HEK293 (cell line): Measurements from ENCODE around the gene PPP1R12C.

ENCODE experiments used
- FEZF1 ChIP-seq: fragments of 450-650 bp; formaldehyde crosslinking; IDR thresholded peaks from 2 replicates; pipeline ENCODE4 v1.5.1; 2016; ENCODE audit warnings: missing biosample characterization, missing genetic modification characterization
- HOXA7 ChIP-seq: sonication (generic); formaldehyde crosslinking; IDR thresholded peaks from 2 replicates; pipeline ENCODE4 v1.8.1; 2022; ENCODE audit warnings: missing genetic modification reagents, borderline replicate concordance
- KLF9 ChIP-seq: fragments of 450-650 bp; formaldehyde crosslinking; IDR thresholded peaks from 2 replicates; pipeline ENCODE4 v1.5.1; 2016; ENCODE audit warnings: missing biosample characterization, missing genetic modification characterization, low read depth
- YY2 ChIP-seq: fragments of 450-650 bp; formaldehyde crosslinking; IDR thresholded peaks from 2 replicates; pipeline ENCODE4 v1.5.1; 2016; ENCODE audit warnings: missing biosample characterization, missing genetic modification characterization
- ZBTB48 ChIP-seq: fragments of 450-650 bp; formaldehyde crosslinking; IDR thresholded peaks from 2 replicates; pipeline ENCODE4 v1.5.1; 2016; ENCODE audit warnings: missing biosample characterization, missing genetic modification characterization
- ZNF169 ChIP-seq: fragments of 450-650 bp; formaldehyde crosslinking; IDR thresholded peaks from 2 replicates; pipeline ENCODE4 v1.5.1; 2016; ENCODE audit warnings: missing biosample characterization, missing genetic modification characterization
- ZNF211 ChIP-seq: fragments of 450-650 bp; formaldehyde crosslinking; IDR thresholded peaks from 2 replicates; pipeline ENCODE4 v1.5.1; 2016; ENCODE audit warnings: low read depth, missing biosample characterization, missing genetic modification characterization
- ZNF391 ChIP-seq: fragments of 450-650 bp; formaldehyde crosslinking; IDR thresholded peaks from 2 replicates; pipeline ENCODE4 v1.5.1; 2016; ENCODE audit warnings: low read depth, missing biosample characterization, missing genetic modification characterization, borderline replicate concordance
- ZNF423 ChIP-seq: fragments of 450-650 bp; formaldehyde crosslinking; IDR thresholded peaks from 2 replicates; pipeline ENCODE4 v1.5.1; 2016; ENCODE audit warnings: missing biosample characterization, missing genetic modification characterization
- ZNF560 ChIP-seq: fragments of 450-650 bp; formaldehyde crosslinking; IDR thresholded peaks from 2 replicates; pipeline ENCODE4 v1.5.1; 2017; ENCODE audit warnings: missing biosample characterization, missing genetic modification characterization, borderline replicate concordance
- ZNF571 ChIP-seq: fragments of 450-650 bp; formaldehyde crosslinking; IDR thresholded peaks from 2 replicates; pipeline ENCODE4 v1.5.0; 2017; ENCODE audit warnings: missing biosample characterization, missing genetic modification characterization
- TF ChIP-seq, protein P1 (sequence below): fragments of 450-650 bp; formaldehyde crosslinking; IDR thresholded peaks from 2 replicates; pipeline ENCODE4 v1.5.1; 2016; ENCODE audit warnings: missing biosample characterization, missing genetic modification characterization
- TF ChIP-seq, protein P2 (sequence below): fragments of 450-650 bp; formaldehyde crosslinking; IDR thresholded peaks from 2 replicates; pipeline ENCODE4 v1.5.1; 2016; ENCODE audit warnings: missing biosample characterization, missing genetic modification characterization
- TF ChIP-seq, protein P3 (sequence below): fragments of 450-650 bp; formaldehyde crosslinking; IDR thresholded peaks from 2 replicates; pipeline ENCODE4 v1.5.1; 2016; ENCODE audit warnings: missing biosample characterization, missing genetic modification characterization
- TF ChIP-seq, protein P4 (sequence below): fragments of 450-650 bp; formaldehyde crosslinking; IDR thresholded peaks from 2 replicates; pipeline ENCODE4 v1.5.1; 2016; ENCODE audit warnings: missing biosample characterization, missing genetic modification characterization
- TF ChIP-seq, protein P5 (sequence below): fragments of 450-650 bp; formaldehyde crosslinking; IDR thresholded peaks from 2 replicates; pipeline ENCODE4 v1.5.1; 2016; ENCODE audit warnings: missing biosample characterization, missing genetic modification characterization
- TF ChIP-seq, protein P6 (sequence below): fragments of 450-650 bp; formaldehyde crosslinking; IDR thresholded peaks from 2 replicates; pipeline ENCODE4 v1.5.1; 2016; ENCODE audit warnings: missing biosample characterization, missing genetic modification characterization, borderline replicate concordance
- TF ChIP-seq, protein P7 (sequence below): fragments of 450-650 bp; formaldehyde crosslinking; IDR thresholded peaks from 2 replicates; pipeline ENCODE4; 2016; ENCODE audit warnings: missing biosample characterization, missing genetic modification characterization

PPP1R12C gene

DNA sequence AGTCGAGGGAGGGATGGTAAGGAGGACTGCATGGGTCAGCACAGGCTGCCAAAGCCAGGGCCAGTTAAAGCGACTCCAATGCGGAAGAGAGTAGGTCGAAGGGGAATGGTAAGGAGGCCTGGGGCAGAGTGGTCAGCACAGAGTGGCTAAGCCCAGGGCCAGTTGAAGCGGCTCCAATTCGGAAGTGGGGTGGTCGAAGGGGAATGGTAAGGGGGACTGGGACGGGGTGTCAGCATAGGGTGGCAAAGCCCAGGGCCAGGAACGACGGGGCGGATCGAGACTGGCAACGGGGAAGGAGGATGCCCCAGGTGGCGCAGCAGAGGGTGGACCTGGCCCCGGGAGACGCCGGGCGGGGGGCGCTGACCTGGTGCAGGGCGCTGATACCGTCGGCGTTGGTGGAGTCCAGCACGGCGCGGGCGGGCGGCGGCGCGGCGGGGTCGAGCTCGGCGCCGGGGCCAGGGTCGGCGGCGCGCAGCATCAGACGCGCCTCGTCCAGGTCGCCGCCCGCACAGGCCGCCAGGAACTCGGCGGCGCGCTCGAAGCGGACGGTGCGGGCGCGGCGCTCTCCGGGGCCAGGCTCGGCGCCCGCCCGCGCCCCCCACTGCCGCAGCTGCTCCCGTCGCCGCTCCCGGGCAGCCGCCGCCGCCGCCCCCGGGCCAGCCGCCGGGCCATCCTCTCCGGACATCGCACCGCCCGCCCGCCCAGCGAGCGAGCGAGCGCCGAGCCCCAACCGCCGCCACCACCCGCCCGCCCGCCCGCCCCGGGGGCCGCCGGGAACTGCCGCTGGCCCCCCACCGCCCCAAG lies at the start of gene PPP1R12C (continued):
- TF ChIP-seq, protein P1, sequence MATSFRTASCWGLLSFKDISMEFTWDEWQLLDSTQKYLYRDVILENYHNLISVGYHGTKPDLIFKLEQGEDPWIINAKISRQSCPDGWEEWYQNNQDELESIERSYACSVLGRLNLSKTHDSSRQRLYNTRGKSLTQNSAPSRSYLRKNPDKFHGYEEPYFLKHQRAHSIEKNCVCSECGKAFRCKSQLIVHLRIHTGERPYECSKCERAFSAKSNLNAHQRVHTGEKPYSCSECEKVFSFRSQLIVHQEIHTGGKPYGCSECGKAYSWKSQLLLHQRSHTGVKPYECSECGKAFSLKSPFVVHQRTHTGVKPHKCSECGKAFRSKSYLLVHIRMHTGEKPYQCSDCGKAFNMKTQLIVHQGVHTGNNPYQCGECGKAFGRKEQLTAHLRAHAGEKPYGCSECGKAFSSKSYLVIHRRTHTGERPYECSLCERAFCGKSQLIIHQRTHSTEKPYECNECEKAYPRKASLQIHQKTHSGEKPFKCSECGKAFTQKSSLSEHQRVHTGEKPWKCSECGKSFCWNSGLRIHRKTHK (tag by site-specific recombination), result no peak
- TF ChIP-seq ZNF560 (tag by site-specific recombination), result no peak
- TF ChIP-seq, protein P2, sequence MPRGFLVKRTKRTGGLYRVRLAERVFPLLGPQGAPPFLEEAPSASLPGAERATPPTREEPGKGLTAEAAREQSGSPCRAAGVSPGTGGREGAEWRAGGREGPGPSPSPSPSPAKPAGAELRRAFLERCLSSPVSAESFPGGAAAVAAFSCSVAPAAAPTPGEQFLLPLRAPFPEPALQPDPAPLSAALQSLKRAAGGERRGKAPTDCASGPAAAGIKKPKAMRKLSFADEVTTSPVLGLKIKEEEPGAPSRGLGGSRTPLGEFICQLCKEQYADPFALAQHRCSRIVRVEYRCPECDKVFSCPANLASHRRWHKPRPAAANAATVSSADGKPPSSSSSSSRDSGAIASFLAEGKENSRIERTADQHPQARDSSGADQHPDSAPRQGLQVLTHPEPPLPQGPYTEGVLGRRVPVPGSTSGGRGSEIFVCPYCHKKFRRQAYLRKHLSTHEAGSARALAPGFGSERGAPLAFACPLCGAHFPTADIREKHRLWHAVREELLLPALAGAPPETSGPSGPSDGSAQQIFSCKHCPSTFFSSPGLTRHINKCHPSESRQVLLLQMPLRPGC, result no peak
- no peak for TF ChIP-seq ZNF571
- TF ChIP-seq ZNF169 (tag by site-specific recombination), result no peak
- TF ChIP-seq ZBTB48 (tag by site-specific recombination), result no peak
- no peak for TF ChIP-seq ZNF211 (tag by site-specific recombination)
- TF ChIP-seq FEZF1 (tag by site-specific recombination), result no peak
- TF ChIP-seq, protein P3, sequence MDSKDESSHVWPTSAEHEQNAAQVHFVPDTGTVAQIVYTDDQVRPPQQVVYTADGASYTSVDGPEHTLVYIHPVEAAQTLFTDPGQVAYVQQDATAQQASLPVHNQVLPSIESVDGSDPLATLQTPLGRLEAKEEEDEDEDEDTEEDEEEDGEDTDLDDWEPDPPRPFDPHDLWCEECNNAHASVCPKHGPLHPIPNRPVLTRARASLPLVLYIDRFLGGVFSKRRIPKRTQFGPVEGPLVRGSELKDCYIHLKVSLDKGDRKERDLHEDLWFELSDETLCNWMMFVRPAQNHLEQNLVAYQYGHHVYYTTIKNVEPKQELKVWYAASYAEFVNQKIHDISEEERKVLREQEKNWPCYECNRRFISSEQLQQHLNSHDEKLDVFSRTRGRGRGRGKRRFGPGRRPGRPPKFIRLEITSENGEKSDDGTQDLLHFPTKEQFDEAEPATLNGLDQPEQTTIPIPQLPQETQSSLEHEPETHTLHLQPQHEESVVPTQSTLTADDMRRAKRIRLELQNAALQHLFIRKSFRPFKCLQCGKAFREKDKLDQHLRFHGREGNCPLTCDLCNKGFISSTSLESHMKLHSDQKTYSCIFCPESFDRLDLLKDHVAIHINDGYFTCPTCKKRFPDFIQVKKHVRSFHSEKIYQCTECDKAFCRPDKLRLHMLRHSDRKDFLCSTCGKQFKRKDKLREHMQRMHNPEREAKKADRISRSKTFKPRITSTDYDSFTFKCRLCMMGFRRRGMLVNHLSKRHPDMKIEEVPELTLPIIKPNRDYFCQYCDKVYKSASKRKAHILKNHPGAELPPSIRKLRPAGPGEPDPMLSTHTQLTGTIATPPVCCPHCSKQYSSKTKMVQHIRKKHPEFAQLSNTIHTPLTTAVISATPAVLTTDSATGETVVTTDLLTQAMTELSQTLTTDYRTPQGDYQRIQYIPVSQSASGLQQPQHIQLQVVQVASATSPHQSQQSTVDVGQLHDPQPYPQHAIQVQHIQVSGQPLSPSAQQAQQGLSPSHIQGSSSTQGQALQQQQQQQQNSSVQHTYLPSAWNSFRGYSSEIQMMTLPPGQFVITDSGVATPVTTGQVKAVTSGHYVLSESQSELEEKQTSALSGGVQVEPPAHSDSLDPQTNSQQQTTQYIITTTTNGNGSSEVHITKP (tag by site-specific recombination), result peak; percentile 13; the same call in 1 of the 2 replicates
- TF ChIP-seq, protein P4, sequence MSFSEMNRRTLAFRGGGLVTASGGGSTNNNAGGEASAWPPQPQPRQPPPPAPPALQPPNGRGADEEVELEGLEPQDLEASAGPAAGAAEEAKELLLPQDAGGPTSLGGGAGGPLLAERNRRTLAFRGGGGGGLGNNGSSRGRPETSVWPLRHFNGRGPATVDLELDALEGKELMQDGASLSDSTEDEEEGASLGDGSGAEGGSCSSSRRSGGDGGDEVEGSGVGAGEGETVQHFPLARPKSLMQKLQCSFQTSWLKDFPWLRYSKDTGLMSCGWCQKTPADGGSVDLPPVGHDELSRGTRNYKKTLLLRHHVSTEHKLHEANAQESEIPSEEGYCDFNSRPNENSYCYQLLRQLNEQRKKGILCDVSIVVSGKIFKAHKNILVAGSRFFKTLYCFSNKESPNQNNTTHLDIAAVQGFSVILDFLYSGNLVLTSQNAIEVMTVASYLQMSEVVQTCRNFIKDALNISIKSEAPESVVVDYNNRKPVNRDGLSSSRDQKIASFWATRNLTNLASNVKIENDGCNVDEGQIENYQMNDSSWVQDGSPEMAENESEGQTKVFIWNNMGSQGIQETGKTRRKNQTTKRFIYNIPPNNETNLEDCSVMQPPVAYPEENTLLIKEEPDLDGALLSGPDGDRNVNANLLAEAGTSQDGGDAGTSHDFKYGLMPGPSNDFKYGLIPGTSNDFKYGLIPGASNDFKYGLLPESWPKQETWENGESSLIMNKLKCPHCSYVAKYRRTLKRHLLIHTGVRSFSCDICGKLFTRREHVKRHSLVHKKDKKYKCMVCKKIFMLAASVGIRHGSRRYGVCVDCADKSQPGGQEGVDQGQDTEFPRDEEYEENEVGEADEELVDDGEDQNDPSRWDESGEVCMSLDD, result peak; percentile 38; the same call in 1 of the 2 replicates
- TF ChIP-seq, protein P5, sequence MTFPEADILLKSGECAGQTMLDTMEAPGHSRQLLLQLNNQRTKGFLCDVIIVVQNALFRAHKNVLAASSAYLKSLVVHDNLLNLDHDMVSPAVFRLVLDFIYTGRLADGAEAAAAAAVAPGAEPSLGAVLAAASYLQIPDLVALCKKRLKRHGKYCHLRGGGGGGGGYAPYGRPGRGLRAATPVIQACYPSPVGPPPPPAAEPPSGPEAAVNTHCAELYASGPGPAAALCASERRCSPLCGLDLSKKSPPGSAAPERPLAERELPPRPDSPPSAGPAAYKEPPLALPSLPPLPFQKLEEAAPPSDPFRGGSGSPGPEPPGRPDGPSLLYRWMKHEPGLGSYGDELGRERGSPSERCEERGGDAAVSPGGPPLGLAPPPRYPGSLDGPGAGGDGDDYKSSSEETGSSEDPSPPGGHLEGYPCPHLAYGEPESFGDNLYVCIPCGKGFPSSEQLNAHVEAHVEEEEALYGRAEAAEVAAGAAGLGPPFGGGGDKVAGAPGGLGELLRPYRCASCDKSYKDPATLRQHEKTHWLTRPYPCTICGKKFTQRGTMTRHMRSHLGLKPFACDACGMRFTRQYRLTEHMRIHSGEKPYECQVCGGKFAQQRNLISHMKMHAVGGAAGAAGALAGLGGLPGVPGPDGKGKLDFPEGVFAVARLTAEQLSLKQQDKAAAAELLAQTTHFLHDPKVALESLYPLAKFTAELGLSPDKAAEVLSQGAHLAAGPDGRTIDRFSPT (tag by site-specific recombination), result no peak; the same call in 1 of the 2 replicates
- TF ChIP-seq HOXA7 (CRISPR knock-in tag), result no peak
- TF ChIP-seq, protein P6, sequence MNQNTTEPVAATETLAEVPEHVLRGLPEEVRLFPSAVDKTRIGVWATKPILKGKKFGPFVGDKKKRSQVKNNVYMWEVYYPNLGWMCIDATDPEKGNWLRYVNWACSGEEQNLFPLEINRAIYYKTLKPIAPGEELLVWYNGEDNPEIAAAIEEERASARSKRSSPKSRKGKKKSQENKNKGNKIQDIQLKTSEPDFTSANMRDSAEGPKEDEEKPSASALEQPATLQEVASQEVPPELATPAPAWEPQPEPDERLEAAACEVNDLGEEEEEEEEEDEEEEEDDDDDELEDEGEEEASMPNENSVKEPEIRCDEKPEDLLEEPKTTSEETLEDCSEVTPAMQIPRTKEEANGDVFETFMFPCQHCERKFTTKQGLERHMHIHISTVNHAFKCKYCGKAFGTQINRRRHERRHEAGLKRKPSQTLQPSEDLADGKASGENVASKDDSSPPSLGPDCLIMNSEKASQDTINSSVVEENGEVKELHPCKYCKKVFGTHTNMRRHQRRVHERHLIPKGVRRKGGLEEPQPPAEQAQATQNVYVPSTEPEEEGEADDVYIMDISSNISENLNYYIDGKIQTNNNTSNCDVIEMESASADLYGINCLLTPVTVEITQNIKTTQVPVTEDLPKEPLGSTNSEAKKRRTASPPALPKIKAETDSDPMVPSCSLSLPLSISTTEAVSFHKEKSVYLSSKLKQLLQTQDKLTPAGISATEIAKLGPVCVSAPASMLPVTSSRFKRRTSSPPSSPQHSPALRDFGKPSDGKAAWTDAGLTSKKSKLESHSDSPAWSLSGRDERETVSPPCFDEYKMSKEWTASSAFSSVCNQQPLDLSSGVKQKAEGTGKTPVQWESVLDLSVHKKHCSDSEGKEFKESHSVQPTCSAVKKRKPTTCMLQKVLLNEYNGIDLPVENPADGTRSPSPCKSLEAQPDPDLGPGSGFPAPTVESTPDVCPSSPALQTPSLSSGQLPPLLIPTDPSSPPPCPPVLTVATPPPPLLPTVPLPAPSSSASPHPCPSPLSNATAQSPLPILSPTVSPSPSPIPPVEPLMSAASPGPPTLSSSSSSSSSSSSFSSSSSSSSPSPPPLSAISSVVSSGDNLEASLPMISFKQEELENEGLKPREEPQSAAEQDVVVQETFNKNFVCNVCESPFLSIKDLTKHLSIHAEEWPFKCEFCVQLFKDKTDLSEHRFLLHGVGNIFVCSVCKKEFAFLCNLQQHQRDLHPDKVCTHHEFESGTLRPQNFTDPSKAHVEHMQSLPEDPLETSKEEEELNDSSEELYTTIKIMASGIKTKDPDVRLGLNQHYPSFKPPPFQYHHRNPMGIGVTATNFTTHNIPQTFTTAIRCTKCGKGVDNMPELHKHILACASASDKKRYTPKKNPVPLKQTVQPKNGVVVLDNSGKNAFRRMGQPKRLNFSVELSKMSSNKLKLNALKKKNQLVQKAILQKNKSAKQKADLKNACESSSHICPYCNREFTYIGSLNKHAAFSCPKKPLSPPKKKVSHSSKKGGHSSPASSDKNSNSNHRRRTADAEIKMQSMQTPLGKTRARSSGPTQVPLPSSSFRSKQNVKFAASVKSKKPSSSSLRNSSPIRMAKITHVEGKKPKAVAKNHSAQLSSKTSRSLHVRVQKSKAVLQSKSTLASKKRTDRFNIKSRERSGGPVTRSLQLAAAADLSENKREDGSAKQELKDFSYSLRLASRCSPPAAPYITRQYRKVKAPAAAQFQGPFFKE, result no peak
- TF ChIP-seq ZNF391 (tag by site-specific recombination), result no peak
- TF ChIP-seq KLF9, result 0 out of 2 replicates have a peak, but pooled peaks have one; percentile 5
- TF ChIP-seq ZNF423 (tag by site-specific recombination), result no peak
- TF ChIP-seq YY2 (tag by site-specific recombination), result no peak
- TF ChIP-seq, protein P7, sequence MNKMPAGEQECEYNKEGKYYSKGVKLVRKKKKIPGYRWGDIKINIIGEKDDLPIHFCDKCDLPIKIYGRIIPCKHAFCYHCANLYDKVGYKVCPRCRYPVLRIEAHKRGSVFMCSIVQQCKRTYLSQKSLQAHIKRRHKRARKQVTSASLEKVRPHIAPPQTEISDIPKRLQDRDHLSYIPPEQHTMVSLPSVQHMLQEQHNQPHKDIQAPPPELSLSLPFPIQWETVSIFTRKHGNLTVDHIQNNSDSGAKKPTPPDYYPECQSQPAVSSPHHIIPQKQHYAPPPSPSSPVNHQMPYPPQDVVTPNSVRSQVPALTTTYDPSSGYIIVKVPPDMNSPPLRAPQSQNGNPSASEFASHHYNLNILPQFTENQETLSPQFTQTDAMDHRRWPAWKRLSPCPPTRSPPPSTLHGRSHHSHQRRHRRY (tag by site-specific recombination), result no peak
